Measurements from ENCODE around the gene HOXD13.

Gene HOXD13

GRCh38 chr2:176098366-176099158 lies 6.0 kb downstream of the HOXD13 start:
- TF ChIP-seq CTCF (IDR thresholded peaks at IDR 0.05), result no peak
- Histone ChIP-seq H3K27ac (no peak overlapping the region), H3K36me3 (no peaks in the 10 kb centered on the region), H3K4me1 (peaks cover 0 to 44% (median 37%) of the 10 kb centered on the region in 4 donors), H3K27me3 (peaks cover 11 to 100% of the 10 kb centered on the region in 2 donors), H3K4me3 (no peak overlapping the region), H3K9me3 (no peaks in the 10 kb centered on the region)
- DNase-seq, result no peak
- intact Hi-C loops (cut with DNase I; ENCODE audit: low total_unique reads), result loop anchor here (5.0 kb wide), 1 partner anchor 731 kb away; no protein-coding TSS in a partner anchor

- TF ChIP-seq CTCF (IDR thresholded peaks at IDR 0.05), result no peak
- Histone ChIP-seq H3K27ac (no peak overlapping the region), H3K27me3 (peaks cover 11 to 100% of the 10 kb centered on the region in 2 donors), H3K4me1 (peaks cover 0 to 49% (median 40%) of the 10 kb centered on the region in 4 donors), H3K4me3 (no peak overlapping the region), H3K9me3 (no peaks in the 10 kb centered on the region), H3K36me3 (no peaks in the 10 kb centered on the region)
- DNase-seq, result no peak
- intact Hi-C loops (cut with DNase I; ENCODE audit: low total_unique reads), result loop anchor here (5.0 kb wide), 1 partner anchor 732 kb away; no protein-coding TSS in a partner anchor
These were observed 6.7 kb downstream of the HOXD13 start for GRCh38 chr2:176099159-176099727.

GRCh38 chr2:176099728-176100546 lies 7.4 kb downstream of the HOXD13 start, which contains the start of gene HOXD12:
TSS of gene HOXD12 (plus strand) at chr2:176099795. CDS start at chr2:176099802, 7 bp downstream.
- TF ChIP-seq CTCF (IDR thresholded peaks at IDR 0.05), result no peak
- Histone ChIP-seq H3K36me3 (no peaks in the 10 kb centered on the region), H3K9me3 (no peaks in the 10 kb centered on the region), H3K27me3 (peaks cover 11 to 100% of the 10 kb centered on the region in 2 donors), H3K4me3 (no peak within 1 kb of the TSS), H3K4me1 (peaks cover 0 to 56% (median 47%) of the 10 kb centered on the region in 4 donors), H3K27ac (no peak within 1 kb of the TSS)
- intact Hi-C loops (cut with DNase I; ENCODE audit: low total_unique reads), result loop anchor here (5.0 kb wide), 1 partner anchor 733 kb away; no protein-coding TSS in a partner anchor
- DNase-seq, result no peak

- DNase-seq, result no peak
- Histone ChIP-seq H3K27me3 (peaks cover 11 to 100% of the 10 kb centered on the region in 2 donors), H3K4me1 (peaks cover 0 to 62% (median 49%) of the 10 kb centered on the region in 4 donors), H3K4me3 (no peak overlapping the region), H3K9me3 (no peaks in the 10 kb centered on the region), H3K36me3 (no peaks in the 10 kb centered on the region), H3K27ac (no peak overlapping the region)
- no peak for TF ChIP-seq CTCF (IDR thresholded peaks at IDR 0.05)
- intact Hi-C loops (cut with DNase I; ENCODE audit: low total_unique reads), result no loop called here
These were observed 8.1 kb downstream of the HOXD13 start for GRCh38 chr2:176100547-176101140.

GRCh38 chr2:176101216-176101830 lies 8.8 kb downstream of the HOXD13 start:
- Histone ChIP-seq H3K27me3 (peaks cover 13 to 100% of the 10 kb centered on the region in 2 donors), H3K27ac (no peak overlapping the region), H3K4me3 (no peak overlapping the region), H3K4me1 (peaks cover 0 to 62% (median 50%) of the 10 kb centered on the region in 4 donors), H3K36me3 (no peaks in the 10 kb centered on the region), H3K9me3 (no peaks in the 10 kb centered on the region)
- intact Hi-C loops (cut with DNase I; ENCODE audit: low total_unique reads), result no loop called here
- no peak for DNase-seq
- no peak for TF ChIP-seq CTCF (IDR thresholded peaks at IDR 0.05)
